ENCODE data around the gene URI1. TPM values are rescaled to one million over a fixed set of nuclear protein-coding genes. Genes with fewer than 3 reads are reported as not detected.
A peak's percentile ranks its signal among the peaks of the same experiment; 100 is the strongest.
"Not testable (repeated sequence)": the region's sequence is repeated elsewhere in the genome, so short reads cannot be mapped to it uniquely, and the experiment has no call there.

The URI1 gene
- total RNA-seq, 4 donors from 2014 or later = 59.1 to 125 (median 67.6) TPM

DNA sequence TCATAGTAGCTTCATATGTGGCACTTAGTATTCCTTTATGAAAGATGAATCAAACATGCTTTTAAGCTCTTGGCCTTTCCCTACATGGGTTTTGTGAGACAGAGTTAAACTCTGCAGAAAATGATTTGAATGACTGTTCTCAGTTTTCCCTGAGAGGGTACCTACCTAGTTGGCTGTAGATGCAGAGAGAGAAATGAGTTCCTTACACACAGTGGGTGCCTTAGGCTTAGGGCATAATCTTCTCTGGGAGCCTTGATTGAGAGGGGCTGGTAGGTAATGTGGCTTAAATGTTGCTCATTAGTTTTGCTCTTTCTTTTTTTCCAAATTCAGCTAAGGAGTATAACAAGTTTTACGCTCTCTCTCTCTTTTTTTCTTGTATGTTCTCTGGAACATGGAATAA lies 3.0 kb downstream of the URI1 start:
- Histone ChIP-seq H3K4me1 (no peaks in the 10 kb centered on the region), H3K27ac (peak overlapping the region in 1 of 2 donors; percentile 53)

DNA sequence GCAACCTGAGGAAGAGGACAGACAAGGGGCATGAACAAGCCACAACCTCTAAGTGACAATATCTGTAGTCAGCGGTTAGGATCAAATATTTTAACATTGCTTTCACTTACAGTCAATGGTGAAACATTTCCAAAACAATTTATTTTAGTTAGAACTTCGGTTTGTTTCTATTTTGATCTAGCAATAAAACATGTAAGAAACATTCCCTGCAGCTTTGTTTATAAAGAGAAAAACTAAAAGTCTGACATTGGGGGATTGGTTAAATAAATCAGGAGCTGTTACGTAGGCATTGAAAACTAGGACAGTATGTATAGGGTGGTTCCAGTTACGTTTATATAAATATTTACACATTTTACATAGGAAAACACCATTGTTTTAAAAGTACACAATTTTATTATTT lies 3.4 kb downstream of the URI1 start:
- Histone ChIP-seq H3K9me3 (no peaks in the 10 kb centered on the region), H3K4me1 (no peaks in the 10 kb centered on the region), H3K27ac (peak overlapping the region in 1 of 2 donors; percentile 53), H3K27me3 (no peaks in the 10 kb centered on the region), H3K4me3 (no peak overlapping the region), H3K36me3 (no peaks in the 10 kb centered on the region)
- intact Hi-C loops (cut with DNase I; ENCODE audit: low total_unique reads) = no loop called here
- TF ChIP-seq, protein P1, sequence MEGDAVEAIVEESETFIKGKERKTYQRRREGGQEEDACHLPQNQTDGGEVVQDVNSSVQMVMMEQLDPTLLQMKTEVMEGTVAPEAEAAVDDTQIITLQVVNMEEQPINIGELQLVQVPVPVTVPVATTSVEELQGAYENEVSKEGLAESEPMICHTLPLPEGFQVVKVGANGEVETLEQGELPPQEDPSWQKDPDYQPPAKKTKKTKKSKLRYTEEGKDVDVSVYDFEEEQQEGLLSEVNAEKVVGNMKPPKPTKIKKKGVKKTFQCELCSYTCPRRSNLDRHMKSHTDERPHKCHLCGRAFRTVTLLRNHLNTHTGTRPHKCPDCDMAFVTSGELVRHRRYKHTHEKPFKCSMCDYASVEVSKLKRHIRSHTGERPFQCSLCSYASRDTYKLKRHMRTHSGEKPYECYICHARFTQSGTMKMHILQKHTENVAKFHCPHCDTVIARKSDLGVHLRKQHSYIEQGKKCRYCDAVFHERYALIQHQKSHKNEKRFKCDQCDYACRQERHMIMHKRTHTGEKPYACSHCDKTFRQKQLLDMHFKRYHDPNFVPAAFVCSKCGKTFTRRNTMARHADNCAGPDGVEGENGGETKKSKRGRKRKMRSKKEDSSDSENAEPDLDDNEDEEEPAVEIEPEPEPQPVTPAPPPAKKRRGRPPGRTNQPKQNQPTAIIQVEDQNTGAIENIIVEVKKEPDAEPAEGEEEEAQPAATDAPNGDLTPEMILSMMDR (IDR thresholded peaks at IDR 0.05) = no peak
- TF ChIP-seq POLR2A (IDR thresholded peaks at IDR 0.05) = no peak
- DNase-seq = no peak

More for the DNA sequence above, 3.0 kb downstream of the URI1 start:
- no peaks in the 10 kb centered on the region for H3K9me3 ChIP-seq
- no peaks in the 10 kb centered on the region for H3K27me3 ChIP-seq
- intact Hi-C loops (cut with DNase I; ENCODE audit: low total_unique reads) = no loop called here
- no peak overlapping the region for H3K4me3 ChIP-seq
- H3K36me3 ChIP-seq = no peaks in the 10 kb centered on the region
- no peak for DNase-seq
- no peak for TF ChIP-seq POLR2A (IDR thresholded peaks at IDR 0.05)
- TF ChIP-seq, protein P1 (IDR thresholded peaks at IDR 0.05) = no peak

DNA sequence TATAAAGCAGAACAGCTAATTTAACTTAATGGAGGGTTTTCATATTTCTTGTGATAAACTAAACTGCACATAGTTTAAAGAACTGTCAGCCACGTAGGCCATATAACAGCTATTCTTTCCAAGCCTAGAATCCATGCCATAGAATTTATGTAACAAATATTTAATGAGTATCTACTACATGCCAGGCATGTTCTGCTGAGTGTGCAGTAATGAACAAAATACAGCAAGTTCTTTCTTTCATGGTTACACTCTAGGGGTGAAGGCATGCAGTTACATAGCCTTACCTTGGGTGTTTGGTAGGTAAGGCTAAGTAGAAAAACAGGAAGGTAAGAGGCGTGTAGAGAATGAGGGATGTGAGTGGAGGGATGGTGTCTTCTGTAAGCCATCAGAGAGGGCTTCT lies 4.6 kb downstream of the URI1 start:
- H3K4me3 ChIP-seq = no peak overlapping the region
- H3K36me3 ChIP-seq = no peaks in the 10 kb centered on the region
- no peak for DNase-seq
- no peak for TF ChIP-seq POLR2A (IDR thresholded peaks at IDR 0.05)
- TF ChIP-seq, protein P1 (IDR thresholded peaks at IDR 0.05) = no peak
- H3K27ac ChIP-seq = no peak overlapping the region
- no peaks in the 10 kb centered on the region for H3K9me3 ChIP-seq
- H3K4me1 ChIP-seq = no peaks in the 10 kb centered on the region
- H3K27me3 ChIP-seq = no peaks in the 10 kb centered on the region
- intact Hi-C loops (cut with DNase I; ENCODE audit: low total_unique reads) = no loop called here

DNA sequence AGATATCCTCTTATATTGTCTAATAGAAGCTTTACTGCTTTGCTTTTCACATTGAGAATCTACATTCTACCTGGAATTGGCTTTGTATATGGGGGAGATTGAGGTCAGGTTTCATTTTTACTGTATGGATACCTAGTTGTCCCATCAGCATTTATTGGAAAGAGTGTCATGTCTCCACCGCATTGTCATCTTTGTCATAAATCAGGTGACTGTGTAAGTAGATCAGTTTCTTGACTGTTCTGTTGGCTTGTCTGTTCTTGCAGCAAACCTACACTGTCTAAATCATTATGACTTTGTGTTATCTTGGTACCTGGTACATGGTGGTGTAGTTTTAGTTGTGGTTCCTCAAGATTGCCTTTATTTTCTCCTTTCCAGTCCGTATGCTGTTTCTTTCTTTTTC lies 5.8 kb downstream of the URI1 start:
- Histone ChIP-seq H3K27me3 (no peaks in the 10 kb centered on the region), H3K4me1 (no peaks in the 10 kb centered on the region), H3K4me3 (no peak overlapping the region), H3K27ac (no peak overlapping the region), H3K9me3 (no peaks in the 10 kb centered on the region), H3K36me3 (no peaks in the 10 kb centered on the region)
- TF ChIP-seq, protein P1 (IDR thresholded peaks at IDR 0.05) = no peak
- no peak for TF ChIP-seq POLR2A (IDR thresholded peaks at IDR 0.05)
- intact Hi-C loops (cut with DNase I; ENCODE audit: low total_unique reads) = no loop called here
- DNase-seq = no peak

DNA sequence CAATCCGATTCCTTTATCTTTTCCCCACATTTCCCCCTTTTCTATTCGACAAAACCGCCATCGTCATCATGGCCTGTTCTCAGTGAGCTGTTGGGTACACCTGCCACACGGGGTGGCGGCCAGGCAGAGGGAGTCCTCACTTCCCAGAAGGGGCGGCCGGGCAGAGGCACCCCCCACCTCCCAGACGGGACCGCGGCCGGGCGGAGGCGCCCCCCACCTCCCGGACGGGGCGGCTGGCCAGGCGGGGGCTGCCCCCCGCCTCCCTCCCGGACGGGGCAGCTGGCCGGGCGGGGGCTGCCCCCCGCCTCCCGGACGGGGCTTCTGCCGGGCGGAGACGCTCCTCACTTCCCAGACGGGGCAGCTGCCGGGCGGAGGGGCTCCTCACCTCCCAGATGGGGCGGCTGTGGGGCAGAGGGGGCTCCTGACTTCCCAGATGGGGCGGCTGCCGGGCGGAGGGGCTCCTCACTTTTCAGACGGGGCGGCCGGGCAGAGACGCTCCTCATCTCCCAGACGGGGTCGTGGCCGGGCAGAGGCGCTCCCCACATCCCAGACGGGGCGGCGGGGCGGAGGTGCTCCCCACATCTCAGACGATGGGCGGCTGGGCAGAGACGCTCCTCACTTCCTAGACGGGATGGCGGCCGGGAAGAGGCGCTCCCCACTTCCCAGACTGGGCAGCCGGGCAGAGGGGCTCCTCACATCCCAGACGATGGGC lies 6.9 kb downstream of the URI1 start:
- H3K27ac ChIP-seq; H3K9me3 ChIP-seq; H3K4me3 ChIP-seq; intact Hi-C loops (cut with DNase I; ENCODE audit: low total_unique reads); DNase-seq; H3K36me3 ChIP-seq; H3K27me3 ChIP-seq; H3K4me1 ChIP-seq: not testable (repeated sequence)
